SH-SY5Y (cell line): ENCODE results near the gene TUBGCP3.

Experiments used
- GATA2 ChIP-seq: IDR thresholded peaks from 2 replicates; pipeline ENCODE4 v1.6.1; 2011; ENCODE audit warnings: mild to moderate bottlenecking, low read depth, low read length
- GATA3 ChIP-seq: IDR thresholded peaks from 2 replicates; pipeline ENCODE4 v1.6.1; 2011; ENCODE audit warnings: low read depth, mild to moderate bottlenecking, low read length, moderate library complexity

- TF ChIP-seq GATA2 = no peak
- no peak for TF ChIP-seq GATA3
These were observed 142.3 kb downstream of the TUBGCP3 start for GRCh38 chr13:112445411-112446271.
